Measurements from ENCODE around the gene COA8.
"Not testable (repeated sequence)": the region's sequence is repeated elsewhere in the genome, so short reads cannot be mapped to it uniquely, and the experiment has no call there.

Gene COA8

GRCh38 chr14:103525430-103526246 is 37.1 kb upstream of the COA8 start:
- not testable (repeated sequence) for DNase-seq (ENCODE audit: low read depth)

DNA sequence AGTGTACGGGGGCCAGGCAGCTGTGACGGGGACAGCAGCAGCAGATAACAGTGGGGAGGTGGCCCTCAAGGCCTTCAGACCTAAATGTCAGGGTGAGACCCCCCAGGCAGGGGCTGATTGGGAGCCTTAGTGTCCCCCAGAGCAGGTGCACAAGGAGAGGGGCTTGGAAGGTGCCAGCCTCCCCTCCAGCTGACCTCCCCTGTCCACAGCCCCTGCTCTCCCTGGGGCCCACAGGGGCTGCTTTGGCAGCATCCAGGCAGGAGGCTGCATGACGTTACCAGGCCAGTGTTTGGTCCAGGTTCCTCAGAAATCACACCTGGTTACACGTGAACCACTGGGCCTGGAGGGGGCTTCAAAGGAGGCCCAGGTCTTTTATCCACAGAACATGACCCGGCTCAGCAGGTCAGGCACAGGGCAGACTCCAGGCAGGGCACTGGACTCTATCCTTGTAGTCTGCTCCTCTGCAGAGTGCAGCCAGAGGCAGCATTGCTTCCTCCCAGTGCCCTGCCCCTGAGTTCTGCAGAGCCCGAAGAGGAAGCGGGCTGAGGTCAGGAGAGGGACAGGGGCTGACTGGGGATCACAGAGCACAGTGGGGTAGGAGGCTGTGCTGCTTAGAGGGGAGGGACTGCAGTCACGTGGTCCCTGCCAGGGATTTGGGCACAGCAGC is 36.4 kb upstream of the COA8 start:
- DNase-seq (ENCODE audit: low read depth), result no peak

GRCh38 chr14:103526914-103527248 is 35.9 kb upstream of the COA8 start:
- DNase-seq (ENCODE audit: low read depth), result no peak

- no peak for DNase-seq (ENCODE audit: low read depth)
Observed at GRCh38 chr14:103527408-103528145, 35.2 kb upstream of the COA8 start.

GRCh38 chr14:103528146-103528586 is 34.6 kb upstream of the COA8 start:
- no peak for DNase-seq (ENCODE audit: low read depth)

DNA sequence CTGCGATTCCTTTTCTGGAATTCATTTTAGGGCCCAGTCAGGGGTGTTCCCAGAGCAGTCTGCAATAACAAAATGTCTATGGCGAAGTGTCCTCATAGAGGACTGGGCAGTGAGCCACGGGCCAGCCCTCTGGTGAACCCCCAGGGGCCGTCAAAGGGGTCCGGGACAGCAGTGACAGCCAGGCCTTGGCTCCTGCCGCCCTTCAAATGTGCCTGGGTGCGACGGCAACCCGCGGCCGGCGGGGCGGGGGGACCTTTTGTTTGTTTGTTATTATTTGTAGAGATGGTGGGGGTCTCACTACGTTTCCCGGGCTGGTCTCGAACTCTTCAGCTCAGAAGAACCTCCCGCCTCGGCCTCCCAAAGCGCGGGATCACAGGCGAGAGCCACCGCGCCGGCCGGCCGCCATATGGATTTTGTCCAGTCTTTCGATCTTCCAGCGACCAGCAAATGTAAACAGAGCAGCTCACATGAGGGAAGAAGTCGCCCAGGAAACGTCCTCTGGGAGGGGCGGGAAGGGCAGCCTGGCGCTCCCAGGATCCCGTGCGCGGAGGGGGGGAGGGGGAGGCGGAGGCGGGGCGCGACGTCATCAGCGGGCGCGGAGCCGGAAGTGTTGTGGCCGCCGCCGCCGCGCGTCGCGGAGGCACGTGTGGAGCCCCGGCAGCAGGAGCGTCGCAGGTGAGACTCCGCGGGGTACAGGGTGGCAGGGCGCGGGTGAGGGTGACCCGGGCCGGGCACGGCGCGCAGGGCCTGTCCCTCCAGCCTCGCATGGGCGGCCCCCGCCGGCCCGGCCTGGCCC is 34.0 kb upstream of the COA8 start, which contains the start of gene TRMT61A:
TRMT61A (plus strand) TSS at position 610 of the 796 bp plus-strand sequence. CDS start 783 bp downstream, outside the sequence.
- peak; percentile 85 for DNase-seq (ENCODE audit: low read depth)

GRCh38 chr14:103529383-103530365 is 33.1 kb upstream of the COA8 start:
- DNase-seq (ENCODE audit: low read depth), result no peak

- no peak for DNase-seq (ENCODE audit: low read depth)
Observed at GRCh38 chr14:103530390-103530789, 32.4 kb upstream of the COA8 start.

GRCh38 chr14:103530831-103531230 is 31.9 kb upstream of the COA8 start:
- no peak for DNase-seq (ENCODE audit: low read depth)

GRCh38 chr14:103531421-103532215 is 31.1 kb upstream of the COA8 start:
- DNase-seq (ENCODE audit: low read depth), result no peak

DNA sequence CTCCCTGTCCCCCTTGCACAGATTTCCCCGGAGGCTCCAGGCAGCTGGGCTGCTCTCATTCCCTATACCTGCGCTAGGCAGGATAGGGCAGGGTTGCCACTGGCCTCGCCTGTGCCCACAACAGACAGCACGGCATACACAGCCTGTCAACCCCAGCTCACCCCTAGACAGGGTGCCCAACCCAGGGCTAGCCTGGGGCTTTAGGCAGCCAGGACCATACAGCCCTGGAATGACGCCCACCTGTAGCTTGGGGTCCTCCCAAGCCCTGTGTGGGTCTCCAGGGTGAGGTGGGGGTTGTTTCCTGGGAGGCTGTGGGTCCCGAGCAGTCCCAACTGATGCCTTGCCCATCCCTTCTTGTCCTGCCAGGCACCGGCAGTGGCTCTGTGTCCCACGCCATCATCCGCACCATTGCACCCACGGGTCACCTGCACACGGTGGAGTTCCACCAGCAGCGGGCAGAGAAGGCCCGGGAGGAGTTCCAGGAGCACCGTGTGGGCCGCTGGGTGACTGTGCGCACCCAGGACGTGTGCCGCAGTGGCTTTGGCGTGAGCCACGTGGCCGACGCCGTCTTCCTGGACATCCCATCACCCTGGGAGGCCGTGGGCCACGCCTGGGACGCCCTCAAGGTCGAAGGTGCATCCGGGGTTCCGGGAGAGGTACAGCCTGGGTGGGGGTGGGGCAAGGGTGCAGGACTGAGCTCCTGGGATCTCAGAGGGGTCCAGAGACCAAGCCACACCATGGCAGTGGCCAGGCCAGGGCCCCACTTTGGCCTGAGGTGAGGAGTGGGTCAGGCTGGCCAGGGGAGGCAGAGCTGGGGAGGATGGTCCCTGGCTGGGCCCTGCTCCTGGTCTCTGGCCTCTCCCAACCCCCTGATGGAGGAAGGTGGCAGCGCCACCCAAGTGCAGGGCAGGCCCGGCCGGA is 30.3 kb upstream of the COA8 start:
- DNase-seq (ENCODE audit: low read depth), result no peak

- DNase-seq (ENCODE audit: low read depth), result no peak
Observed at GRCh38 chr14:103533137-103533998, 29.4 kb upstream of the COA8 start.

DNA sequence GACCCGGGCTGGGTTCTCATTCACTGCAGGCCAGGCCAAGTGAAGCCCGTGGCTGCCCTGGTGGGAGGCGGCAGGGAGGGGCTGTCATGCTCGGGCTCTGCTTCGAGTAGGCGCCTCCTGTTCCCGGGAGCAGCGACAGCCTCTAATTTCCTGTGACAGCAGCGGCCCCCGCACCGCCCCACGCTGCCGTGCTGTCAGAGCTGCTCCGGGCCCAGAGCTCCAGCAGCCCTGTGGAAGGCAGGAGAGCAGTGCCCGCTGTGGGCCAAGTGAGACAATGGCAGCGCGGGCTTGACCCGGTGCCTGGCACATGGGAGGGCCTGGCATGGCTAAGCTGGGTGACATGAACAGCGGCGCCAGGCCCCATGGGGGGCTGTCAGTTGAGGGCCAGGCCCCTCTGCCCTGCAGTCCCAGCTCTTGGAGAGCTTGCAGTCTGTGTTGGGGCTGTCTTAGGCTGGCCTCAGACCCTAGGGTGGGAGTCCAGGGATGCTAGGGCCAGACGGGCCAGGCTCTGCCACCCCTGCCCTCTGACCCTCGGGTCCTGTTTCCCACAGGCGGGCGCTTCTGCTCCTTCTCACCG is 28.7 kb upstream of the COA8 start:
- no peak for DNase-seq (ENCODE audit: low read depth)

- no peak for DNase-seq (ENCODE audit: low read depth)
Observed at GRCh38 chr14:103534576-103535061, 28.1 kb upstream of the COA8 start.

GRCh38 chr14:103535081-103535890 is 27.5 kb upstream of the COA8 start:
- no peak for DNase-seq (ENCODE audit: low read depth)

GRCh38 chr14:103535891-103536565 is 26.7 kb upstream of the COA8 start:
- DNase-seq (ENCODE audit: low read depth), result no peak
